ENCODE results near the gene ZNF280A. TPM values are rescaled to one million over a fixed set of nuclear protein-coding genes. Genes with fewer than 3 reads are reported as not detected.

ZNF280A gene
- polyA plus RNA-seq, 1 donor from 2014 or later, result not detected

DNA sequence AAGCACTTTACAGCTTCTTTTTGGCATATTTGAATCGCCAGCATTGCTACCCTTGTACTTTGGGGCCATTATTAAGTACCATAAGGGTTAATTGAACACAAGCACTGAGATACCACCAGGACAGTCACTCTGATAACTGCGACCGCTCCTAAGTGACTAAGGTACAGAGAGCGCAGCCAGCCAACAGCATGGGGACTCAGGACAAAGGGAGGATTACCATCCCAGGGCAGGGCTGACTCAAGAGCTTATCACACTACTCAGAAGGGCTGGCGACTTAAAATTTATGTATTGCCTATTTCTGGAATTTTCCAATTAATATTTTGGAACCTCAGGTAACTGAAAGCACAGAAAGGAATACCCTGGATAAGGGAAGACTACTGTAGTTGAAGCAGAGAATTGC, 479 bp downstream of the ZNF280A start:
- Histone ChIP-seq H3K9me2 (ENCODE audit: insufficient read depth, low read length) (no peaks in the 10 kb centered on the region), H3F3A (ENCODE audit: insufficient read depth, low read length, poor library complexity, severe bottlenecking) (no peaks in the 10 kb centered on the region), H3K27me3 (ENCODE audit: insufficient read depth, low read depth, low read length) (no peaks in the 10 kb centered on the region), H3K36me3 (ENCODE audit: insufficient read depth, low read length) (no peaks in the 10 kb centered on the region), H3K79me2 (replicated peaks; ENCODE audit: insufficient read depth, low read length) (no peaks in the 10 kb centered on the region), H3K4me2 (ENCODE audit: low read length) (no peak overlapping the region), H2AFZ (ENCODE audit: low read depth, low read length) (no peak overlapping the region), H3K9ac (ENCODE audit: low read length) (no peak overlapping the region), H4K20me1 (ENCODE audit: insufficient read depth) (no peaks in the 10 kb centered on the region), H3K4me3 (ENCODE audit: low read length) (no peak overlapping the region), H3K9me3 (ENCODE audit: low read length) (no peaks in the 10 kb centered on the region), H3K27ac (ENCODE audit: low read length) (no peak overlapping the region)
- TF ChIP-seq, protein P1, sequence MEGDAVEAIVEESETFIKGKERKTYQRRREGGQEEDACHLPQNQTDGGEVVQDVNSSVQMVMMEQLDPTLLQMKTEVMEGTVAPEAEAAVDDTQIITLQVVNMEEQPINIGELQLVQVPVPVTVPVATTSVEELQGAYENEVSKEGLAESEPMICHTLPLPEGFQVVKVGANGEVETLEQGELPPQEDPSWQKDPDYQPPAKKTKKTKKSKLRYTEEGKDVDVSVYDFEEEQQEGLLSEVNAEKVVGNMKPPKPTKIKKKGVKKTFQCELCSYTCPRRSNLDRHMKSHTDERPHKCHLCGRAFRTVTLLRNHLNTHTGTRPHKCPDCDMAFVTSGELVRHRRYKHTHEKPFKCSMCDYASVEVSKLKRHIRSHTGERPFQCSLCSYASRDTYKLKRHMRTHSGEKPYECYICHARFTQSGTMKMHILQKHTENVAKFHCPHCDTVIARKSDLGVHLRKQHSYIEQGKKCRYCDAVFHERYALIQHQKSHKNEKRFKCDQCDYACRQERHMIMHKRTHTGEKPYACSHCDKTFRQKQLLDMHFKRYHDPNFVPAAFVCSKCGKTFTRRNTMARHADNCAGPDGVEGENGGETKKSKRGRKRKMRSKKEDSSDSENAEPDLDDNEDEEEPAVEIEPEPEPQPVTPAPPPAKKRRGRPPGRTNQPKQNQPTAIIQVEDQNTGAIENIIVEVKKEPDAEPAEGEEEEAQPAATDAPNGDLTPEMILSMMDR (IDR thresholded peaks at IDR 0.05; ENCODE audit: poor library complexity, severe bottlenecking), result no peak
- TF ChIP-seq EP300 (conservative IDR thresholded peaks at IDR 0.05; ENCODE audit: poor library complexity, severe bottlenecking) (no peak), TAF1 (IDR thresholded peaks at IDR 0.05; ENCODE audit: low read depth) (no peak), SMC3 (conservative IDR thresholded peaks at IDR 0.05; ENCODE audit: poor library complexity) (no peak), MXI1 (conservative IDR thresholded peaks at IDR 0.05; ENCODE audit: poor library complexity, severe bottlenecking) (no peak), EZH2 (IDR thresholded peaks at IDR 0.05; ENCODE audit: borderline replicate concordance, insufficient read depth, low read length, poor library complexity, severe bottlenecking) (no peak), POLR2AphosphoS5 (IDR thresholded peaks at IDR 0.05) (no peak), RAD21 (conservative IDR thresholded peaks at IDR 0.05) (no peak)
- TF ChIP-seq, protein P2, sequence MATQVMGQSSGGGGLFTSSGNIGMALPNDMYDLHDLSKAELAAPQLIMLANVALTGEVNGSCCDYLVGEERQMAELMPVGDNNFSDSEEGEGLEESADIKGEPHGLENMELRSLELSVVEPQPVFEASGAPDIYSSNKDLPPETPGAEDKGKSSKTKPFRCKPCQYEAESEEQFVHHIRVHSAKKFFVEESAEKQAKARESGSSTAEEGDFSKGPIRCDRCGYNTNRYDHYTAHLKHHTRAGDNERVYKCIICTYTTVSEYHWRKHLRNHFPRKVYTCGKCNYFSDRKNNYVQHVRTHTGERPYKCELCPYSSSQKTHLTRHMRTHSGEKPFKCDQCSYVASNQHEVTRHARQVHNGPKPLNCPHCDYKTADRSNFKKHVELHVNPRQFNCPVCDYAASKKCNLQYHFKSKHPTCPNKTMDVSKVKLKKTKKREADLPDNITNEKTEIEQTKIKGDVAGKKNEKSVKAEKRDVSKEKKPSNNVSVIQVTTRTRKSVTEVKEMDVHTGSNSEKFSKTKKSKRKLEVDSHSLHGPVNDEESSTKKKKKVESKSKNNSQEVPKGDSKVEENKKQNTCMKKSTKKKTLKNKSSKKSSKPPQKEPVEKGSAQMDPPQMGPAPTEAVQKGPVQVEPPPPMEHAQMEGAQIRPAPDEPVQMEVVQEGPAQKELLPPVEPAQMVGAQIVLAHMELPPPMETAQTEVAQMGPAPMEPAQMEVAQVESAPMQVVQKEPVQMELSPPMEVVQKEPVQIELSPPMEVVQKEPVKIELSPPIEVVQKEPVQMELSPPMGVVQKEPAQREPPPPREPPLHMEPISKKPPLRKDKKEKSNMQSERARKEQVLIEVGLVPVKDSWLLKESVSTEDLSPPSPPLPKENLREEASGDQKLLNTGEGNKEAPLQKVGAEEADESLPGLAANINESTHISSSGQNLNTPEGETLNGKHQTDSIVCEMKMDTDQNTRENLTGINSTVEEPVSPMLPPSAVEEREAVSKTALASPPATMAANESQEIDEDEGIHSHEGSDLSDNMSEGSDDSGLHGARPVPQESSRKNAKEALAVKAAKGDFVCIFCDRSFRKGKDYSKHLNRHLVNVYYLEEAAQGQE (IDR thresholded peaks at IDR 0.05; ENCODE audit: borderline replicate concordance), result no peak

DNA sequence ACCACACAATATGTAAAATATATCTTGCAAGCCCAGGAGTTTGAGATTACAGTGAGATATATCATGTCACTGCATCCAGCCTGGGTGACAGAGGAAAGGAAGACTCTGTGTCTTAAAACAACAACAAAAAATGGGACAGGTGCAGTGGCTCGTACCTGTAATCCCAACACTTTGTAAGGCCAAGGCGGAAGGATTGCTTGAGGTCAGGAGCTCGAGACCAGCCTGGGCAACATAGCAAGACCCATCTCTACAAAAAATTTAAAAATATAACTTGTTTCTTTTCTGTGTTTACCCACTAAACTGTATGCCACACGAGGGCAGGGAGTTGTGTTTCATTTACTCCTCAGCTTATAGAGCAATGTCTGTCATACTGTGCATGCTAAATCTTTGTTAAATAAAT, 3.1 kb downstream of the ZNF280A start:
- no peaks in the 10 kb centered on the region for H3K36me3 ChIP-seq (ENCODE audit: insufficient read depth, low read length)
- no peak overlapping the region for H3K4me2 ChIP-seq (ENCODE audit: low read length)
- no peak for TF ChIP-seq POLR2AphosphoS5 (IDR thresholded peaks at IDR 0.05)
- TF ChIP-seq EZH2 (IDR thresholded peaks at IDR 0.05; ENCODE audit: borderline replicate concordance, insufficient read depth, low read length, poor library complexity, severe bottlenecking), result no peak
- no peak for TF ChIP-seq MXI1 (conservative IDR thresholded peaks at IDR 0.05; ENCODE audit: poor library complexity, severe bottlenecking)
- TF ChIP-seq, protein P1 (IDR thresholded peaks at IDR 0.05; ENCODE audit: poor library complexity, severe bottlenecking), result no peak
- TF ChIP-seq EP300 (conservative IDR thresholded peaks at IDR 0.05; ENCODE audit: poor library complexity, severe bottlenecking), result no peak
- no peak for TF ChIP-seq SMC3 (conservative IDR thresholded peaks at IDR 0.05; ENCODE audit: poor library complexity)
- TF ChIP-seq RAD21 (conservative IDR thresholded peaks at IDR 0.05), result no peak
- TF ChIP-seq, protein P2 (IDR thresholded peaks at IDR 0.05; ENCODE audit: borderline replicate concordance), result no peak
- TF ChIP-seq TAF1 (IDR thresholded peaks at IDR 0.05; ENCODE audit: low read depth), result no peak
- H3K4me3 ChIP-seq (ENCODE audit: low read length), result no peak overlapping the region
- no peaks in the 10 kb centered on the region for H3F3A ChIP-seq (ENCODE audit: insufficient read depth, low read length, poor library complexity, severe bottlenecking)
- H3K9me3 ChIP-seq (ENCODE audit: low read length), result no peaks in the 10 kb centered on the region
- H2AFZ ChIP-seq (ENCODE audit: low read depth, low read length), result no peak overlapping the region
- H3K79me2 ChIP-seq (replicated peaks; ENCODE audit: insufficient read depth, low read length), result no peaks in the 10 kb centered on the region
- no peaks in the 10 kb centered on the region for H4K20me1 ChIP-seq (ENCODE audit: insufficient read depth)
- H3K27me3 ChIP-seq (ENCODE audit: insufficient read depth, low read depth, low read length), result no peaks in the 10 kb centered on the region
- H3K9me2 ChIP-seq (ENCODE audit: insufficient read depth, low read length), result no peaks in the 10 kb centered on the region
- no peak overlapping the region for H3K9ac ChIP-seq (ENCODE audit: low read length)
- H3K27ac ChIP-seq (ENCODE audit: low read length), result no peak overlapping the region
